Measurements from ENCODE around the gene ZNF185. TPM values are rescaled to one million over a fixed set of nuclear protein-coding genes. Genes with fewer than 3 reads are reported as not detected.

Gene ZNF185
- total and polyA plus RNA-seq, 2 donors (not counting 3 experiments of a cell fraction or from before 2014, with no cell fraction given) = 18.7 to 31.6 TPM

DNA sequence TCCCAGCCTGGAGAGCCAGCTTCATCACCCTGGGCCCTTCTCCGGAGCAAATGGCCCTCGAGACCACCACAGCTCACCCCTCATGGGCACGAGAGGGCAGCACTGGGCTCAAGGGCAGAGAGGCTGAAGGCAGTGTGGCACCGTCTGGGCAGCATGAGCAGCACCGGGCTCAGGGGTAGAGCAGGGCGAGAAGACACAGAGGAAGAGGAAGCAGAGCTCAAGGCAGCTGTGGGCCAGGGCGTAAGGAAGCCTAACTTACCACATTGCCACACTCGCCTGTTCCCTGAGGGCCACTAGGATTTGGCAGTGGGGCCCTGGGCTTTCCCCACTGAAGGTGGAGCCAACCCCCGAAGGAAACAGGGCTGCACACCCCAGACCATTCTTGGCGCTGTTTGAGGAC is 15.5 kb downstream of the ZNF185 start:
- intact Hi-C loops (cut with micrococcal nuclease) (no loop called here), dilution Hi-C loops (cut with MboI; ENCODE audit: extremely low pct_ligation_motif_present, low sequenced_read_pairs) (no loop called here)
- Histone ChIP-seq H3K79me2 (ENCODE audit: control insufficient read depth, insufficient read depth, low read length) (peaks cover 1% of the 10 kb centered on the region), H2AFZ (ENCODE audit: low read depth, low read length) (no peak overlapping the region), H3K9me1 (replicated peaks; ENCODE audit: control insufficient read depth, extremely low read depth, insufficient read depth, low read length) (no peaks in the 10 kb centered on the region), H4K20me1 (replicated peaks; ENCODE audit: control insufficient read depth, extremely low read depth, insufficient read depth, low read length) (no peaks in the 10 kb centered on the region), H3K4me2 (ENCODE audit: insufficient read depth, low read length) (no peak overlapping the region), H3K9ac (replicated peaks; ENCODE audit: extremely low read depth, insufficient read depth, low read length) (no peak overlapping the region), H3K9me3 (replicated peaks; ENCODE audit: control insufficient read depth, insufficient read depth, low read length) (no peaks in the 10 kb centered on the region), H3K4me1 (ENCODE audit: control insufficient read depth, extremely low read depth, insufficient read depth, low read length) (no peaks in the 10 kb centered on the region), H3K36me3 (ENCODE audit: control insufficient read depth in 2 of 2, extremely low read depth in 1 of 2, insufficient read depth in 2 of 2, low read length in 2 of 2) (no peaks in the 10 kb centered on the region), H3K27ac (ENCODE audit: insufficient read depth, low read depth, low read length) (no peak overlapping the region), H3K4me3 (replicated peaks in 1 of 3; ENCODE audit: insufficient read depth in 1 of 3, low read depth in 1 of 3, low read length in 3 of 3) (no peak overlapping the region), H3K27me3 (ENCODE audit: control insufficient read depth in 2 of 2, insufficient read depth in 2 of 2, low read length in 2 of 2) (no peaks in the 10 kb centered on the region)
- POLR2A ChIA-PET = no interaction called here
- DNase-seq (ENCODE audit: low read depth, low spot score) = no peak
- FAIRE-seq = no peak
- TF ChIP-seq POLR2AphosphoS5 (IDR thresholded peaks at IDR 0.05; ENCODE audit: insufficient read depth, low read depth, low read length) (no peak), GATA2 (IDR thresholded peaks at IDR 0.05; ENCODE audit: insufficient read depth, insufficient read length, low read depth, low read length) (no peak), EZH2 (IDR thresholded peaks at IDR 0.05; ENCODE audit: borderline replicate concordance, low read depth, low read length, severe bottlenecking) (no peak), JUN (IDR thresholded peaks at IDR 0.05; ENCODE audit: borderline replicate concordance, insufficient read depth, insufficient read length, low read depth) (no peak), POLR2A (IDR thresholded peaks at IDR 0.05; ENCODE audit: low read depth, low read length) (no peak), FOS (IDR thresholded peaks at IDR 0.05; ENCODE audit: borderline replicate concordance, insufficient read depth, low read length) (no peak), CTCF (IDR thresholded peaks at IDR 0.05; ENCODE audit: extremely low read depth in 1 of 2, insufficient read depth in 1 of 2, low read depth in 1 of 2, low read length in 2 of 2) (no peak), MAX (IDR thresholded peaks at IDR 0.05; ENCODE audit: insufficient read depth, insufficient read length) (no peak), MYC (IDR thresholded peaks at IDR 0.05; ENCODE audit: low read depth, low read length) (no peak)
- no TSS peak for BruUV-seq (replicated peaks)
- CTCF ChIA-PET = interaction anchor here (0.9 to 1.3 kb wide), 2 partner anchors 9 to 13 kb away, joined by 3 to 4 read pairs; no protein-coding TSS in a partner anchor

Measured in endothelial cell of umbilical vein (primary cell).